ENCODE data around the gene OR8H3. TPM values are rescaled to one million over a fixed set of nuclear protein-coding genes. Genes with fewer than 3 reads are reported as not detected.
"Not testable (repeated sequence)": the region's sequence is repeated elsewhere in the genome, so short reads cannot be mapped to it uniquely, and the experiment has no call there.

The OR8H3 gene
- total and polyA plus RNA-seq, 9 of the 15 experiments (the other 6 are each of a cell fraction or from before 2014, with no cell fraction given): not detected

DNA sequence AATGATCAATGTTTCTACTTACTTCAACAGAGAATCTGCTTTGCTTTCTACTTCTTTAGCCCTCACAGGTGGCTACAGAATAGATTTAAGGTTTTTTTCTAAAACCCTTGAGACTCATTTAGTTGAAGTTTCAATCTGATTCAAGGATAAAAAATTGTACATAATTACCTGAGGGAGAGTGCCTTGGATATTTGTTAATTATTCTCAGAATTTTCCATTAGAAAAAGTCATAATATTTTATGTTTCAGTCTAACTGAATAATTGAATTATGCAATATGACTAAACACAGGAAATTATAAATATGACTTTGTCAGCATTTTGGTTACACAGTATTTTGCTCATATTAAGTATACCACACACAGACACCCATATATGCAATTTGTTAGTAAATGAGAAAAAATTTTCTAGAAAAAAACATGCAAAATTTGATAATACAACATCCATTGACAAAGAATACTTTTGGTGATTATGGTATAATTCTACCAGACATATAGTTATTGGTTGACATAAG lies 18.0 kb downstream of the OR8H3 start, which contains the start of gene OR8J3:
Gene OR8J3 (minus strand): TSS at position 51 of the 511 bp plus-strand sequence. CDS start 2,483 bp downstream, outside the sequence.
- no peak for FAIRE-seq
- no peak within 1 kb of the TSS for H2AFZ ChIP-seq (ENCODE audit: low read depth, low read length)
- ChIA-PET CTCF (ENCODE audit: low intra/inter-chr PET ratio) (no interaction called here), POLR2A (no interaction called here)
- BruUV-seq (replicated peaks): no TSS peak
- H3K9me1 ChIP-seq (ENCODE audit: control insufficient read depth, insufficient read depth, low read length): no peaks in the 10 kb centered on the region
- H3K36me3 ChIP-seq (ENCODE audit: control insufficient read depth, insufficient read depth, low read length): no peaks in the 10 kb centered on the region
- intact Hi-C loops (cut with micrococcal nuclease) (no loop called here), in situ Hi-C loops (cut with MboI) (no loop called here)
- no peak within 1 kb of the TSS for H3K4me3 ChIP-seq
- H3K27me3 ChIP-seq (ENCODE audit: control insufficient read depth in 2 of 2, insufficient read depth in 2 of 2, low read length in 2 of 2): no peaks in the 10 kb centered on the region
- ATAC-seq: no peak
- H3K4me2 ChIP-seq (ENCODE audit: insufficient read depth, low read length): no peak within 1 kb of the TSS
- H3K9me3 ChIP-seq (replicated peaks; ENCODE audit: control insufficient read depth, insufficient read depth, low read depth, low read length): 0 out of 2 replicates have a peak, but pooled peaks cover 2% of the 10 kb centered on the region
- H3K4me1 ChIP-seq (replicated peaks in 1 of 2; ENCODE audit: control insufficient read depth in 2 of 2, insufficient read depth in 2 of 2, low read length in 2 of 2): no peaks in the 10 kb centered on the region
- TF ChIP-seq ZNF316 (IDR thresholded peaks at IDR 0.05): peak; percentile 47; the same call in 1 of the 2 replicates
- TF ChIP-seq DPF2 (IDR thresholded peaks at IDR 0.05): no peak
- no peaks in the 10 kb centered on the region for H3K79me2 ChIP-seq (ENCODE audit: control insufficient read depth, insufficient read depth, low read length)
- no peak for DNase-seq (ENCODE audit: extremely low read depth in 1 of 4, low spot score in 3 of 4)
- no peaks in the 10 kb centered on the region for H4K20me1 ChIP-seq (replicated peaks; ENCODE audit: control insufficient read depth, insufficient read depth, low read length)
- no peak within 1 kb of the TSS for H3K27ac ChIP-seq (ENCODE audit: extremely low read depth, low read depth, low read length)
- no peak within 1 kb of the TSS for H3K9ac ChIP-seq (ENCODE audit: insufficient read depth in 1 of 2, low read depth in 2 of 2, low read length in 2 of 2)

DNA sequence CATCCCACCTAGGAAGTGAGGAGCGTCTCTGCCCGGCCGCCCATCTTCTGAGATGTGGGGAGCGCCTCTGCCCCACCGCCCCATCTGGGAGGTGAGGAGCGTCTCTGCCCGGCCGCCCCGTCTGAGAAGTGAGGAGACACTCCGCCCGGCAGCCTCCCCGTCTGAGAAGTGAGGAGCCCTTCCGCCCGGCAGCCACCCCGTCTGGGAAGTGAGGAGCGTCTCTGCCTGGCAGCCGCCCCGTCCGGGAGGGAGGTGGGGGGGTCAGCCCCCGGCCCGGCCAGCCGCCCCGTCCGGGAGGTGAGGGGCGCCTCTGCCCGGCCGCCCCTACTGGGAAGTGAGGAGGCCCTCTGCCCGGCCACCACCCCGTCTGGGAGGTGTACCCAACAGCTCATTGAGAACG lies 21.5 kb downstream of the OR8H3 start:
- POLR2A ChIA-PET; H4K20me1 ChIP-seq (replicated peaks; ENCODE audit: control insufficient read depth, insufficient read depth, low read length); H3K9ac ChIP-seq (ENCODE audit: insufficient read depth in 1 of 2, low read depth in 2 of 2, low read length in 2 of 2); H3K4me1 ChIP-seq (replicated peaks in 1 of 2; ENCODE audit: control insufficient read depth in 2 of 2, insufficient read depth in 2 of 2, low read length in 2 of 2); H3K4me3 ChIP-seq; in situ Hi-C loops (cut with MboI); H3K9me3 ChIP-seq (replicated peaks; ENCODE audit: control insufficient read depth, insufficient read depth, low read depth, low read length); FAIRE-seq; intact Hi-C loops (cut with micrococcal nuclease); H3K4me2 ChIP-seq (ENCODE audit: insufficient read depth, low read length); H2AFZ ChIP-seq (ENCODE audit: low read depth, low read length); H3K79me2 ChIP-seq (ENCODE audit: control insufficient read depth, insufficient read depth, low read length); H3K27ac ChIP-seq (ENCODE audit: extremely low read depth, low read depth, low read length); H3K27me3 ChIP-seq (ENCODE audit: control insufficient read depth in 2 of 2, insufficient read depth in 2 of 2, low read length in 2 of 2); CTCF ChIA-PET (ENCODE audit: low intra/inter-chr PET ratio); ATAC-seq; H3K36me3 ChIP-seq (ENCODE audit: control insufficient read depth, insufficient read depth, low read length); H3K9me1 ChIP-seq (ENCODE audit: control insufficient read depth, insufficient read depth, low read length); DNase-seq (ENCODE audit: extremely low read depth in 1 of 4, low spot score in 3 of 4); BruUV-seq (replicated peaks): not testable (repeated sequence)
- WGBS (ENCODE audit: insufficient coverage, low coverage, missing lambda C conversion rate): 0% methylated on average over 4 of the region's 30 CpGs
